Measurements from ENCODE around the gene SYNE1. TPM values are rescaled to one million over a fixed set of nuclear protein-coding genes. Genes with fewer than 3 reads are reported as not detected.

SYNE1 gene
- total and polyA plus RNA-seq, 8 donors, result 24.4 to 56.2 (median 49.2) TPM

DNA sequence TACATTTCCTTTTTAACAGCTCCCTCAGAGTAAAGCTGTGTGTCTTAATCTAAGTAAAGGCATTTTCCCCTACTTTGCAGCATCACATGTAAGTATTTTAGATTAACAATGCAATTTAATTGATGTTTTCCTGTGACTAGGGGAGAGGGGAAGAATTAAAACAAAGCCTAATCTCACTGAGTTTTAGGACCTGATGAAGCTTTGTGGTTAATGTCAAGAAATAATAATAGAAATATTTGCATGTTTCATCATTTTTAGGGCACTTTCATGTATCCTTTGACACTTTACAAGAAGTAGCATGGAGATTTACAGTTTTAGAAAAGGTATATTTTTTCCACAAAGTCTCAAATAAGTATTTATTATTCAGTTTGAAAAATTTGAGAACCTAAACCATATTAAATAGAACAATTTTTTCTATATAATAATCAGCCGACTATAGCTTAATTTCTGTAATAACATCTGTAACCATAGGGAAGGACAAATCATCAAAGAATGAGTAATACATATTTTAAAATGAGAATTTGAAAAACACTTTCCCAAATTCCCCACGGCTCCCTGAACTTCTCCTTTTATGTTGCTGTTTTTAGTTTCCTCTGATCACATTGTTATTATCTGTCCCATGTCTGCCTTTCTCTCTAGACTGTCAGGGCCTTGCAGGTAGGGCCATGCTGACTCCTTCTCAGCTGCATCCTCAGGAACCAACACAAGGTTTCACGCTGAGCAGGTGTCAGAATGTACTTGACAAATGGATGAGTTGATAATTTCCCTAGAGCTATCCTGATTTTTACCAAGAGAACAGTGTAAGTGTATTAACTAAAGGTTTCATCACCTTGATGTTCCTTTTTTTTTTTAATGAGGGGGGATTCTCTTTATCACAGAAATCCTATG lies 338.1 kb downstream of the SYNE1 start:
- FAIRE-seq (no peak), DNase-seq (no peak), ATAC-seq (no peak)
- Histone ChIP-seq H3K27ac (no peak overlapping the region), H3K4me1 (no peaks in the 10 kb centered on the region), H3K36me3 (peaks cover 0 to 7% (median 0%) of the 10 kb centered on the region in 3 donors), H3K4me3 (no peak overlapping the region), H3K9me3 (no peaks in the 10 kb centered on the region), H3K27me3 (no peaks in the 10 kb centered on the region)
- TF ChIP-seq, protein P1, sequence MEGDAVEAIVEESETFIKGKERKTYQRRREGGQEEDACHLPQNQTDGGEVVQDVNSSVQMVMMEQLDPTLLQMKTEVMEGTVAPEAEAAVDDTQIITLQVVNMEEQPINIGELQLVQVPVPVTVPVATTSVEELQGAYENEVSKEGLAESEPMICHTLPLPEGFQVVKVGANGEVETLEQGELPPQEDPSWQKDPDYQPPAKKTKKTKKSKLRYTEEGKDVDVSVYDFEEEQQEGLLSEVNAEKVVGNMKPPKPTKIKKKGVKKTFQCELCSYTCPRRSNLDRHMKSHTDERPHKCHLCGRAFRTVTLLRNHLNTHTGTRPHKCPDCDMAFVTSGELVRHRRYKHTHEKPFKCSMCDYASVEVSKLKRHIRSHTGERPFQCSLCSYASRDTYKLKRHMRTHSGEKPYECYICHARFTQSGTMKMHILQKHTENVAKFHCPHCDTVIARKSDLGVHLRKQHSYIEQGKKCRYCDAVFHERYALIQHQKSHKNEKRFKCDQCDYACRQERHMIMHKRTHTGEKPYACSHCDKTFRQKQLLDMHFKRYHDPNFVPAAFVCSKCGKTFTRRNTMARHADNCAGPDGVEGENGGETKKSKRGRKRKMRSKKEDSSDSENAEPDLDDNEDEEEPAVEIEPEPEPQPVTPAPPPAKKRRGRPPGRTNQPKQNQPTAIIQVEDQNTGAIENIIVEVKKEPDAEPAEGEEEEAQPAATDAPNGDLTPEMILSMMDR (IDR thresholded peaks at IDR 0.05), result no peak
- 80 to 85% methylated on average over 3 of the region's 3 CpGs for WGBS, 2 donors
- intact Hi-C loops (cut with DNase I), result no loop called here

DNA sequence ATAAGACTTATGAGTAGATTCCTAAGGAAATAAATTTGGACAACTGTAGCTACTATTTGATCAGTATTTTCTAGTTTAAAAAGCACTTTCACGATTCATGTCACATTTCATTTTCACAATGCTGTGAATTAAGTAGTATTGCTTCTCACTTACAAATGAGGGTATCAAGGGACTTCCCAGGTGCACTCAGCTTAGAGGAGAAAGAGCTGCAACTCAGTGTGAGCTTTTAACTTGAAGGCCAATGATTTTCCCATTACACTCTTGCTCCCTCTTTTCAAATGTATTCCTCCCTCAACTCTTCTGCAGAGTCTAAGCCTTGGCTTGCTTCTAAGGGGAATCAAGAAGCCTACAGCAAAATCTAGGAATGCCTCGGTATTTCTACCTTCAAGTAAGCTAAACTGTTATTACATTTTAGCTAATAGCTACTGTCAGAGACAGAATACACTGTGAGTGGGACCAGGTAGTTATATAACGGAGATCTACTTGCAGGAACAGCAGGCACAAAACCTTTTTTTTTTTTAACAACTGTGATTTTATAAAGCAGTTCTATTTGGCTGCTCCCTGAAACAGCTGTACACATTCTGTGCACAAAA lies 339.0 kb downstream of the SYNE1 start:
- intact Hi-C loops (cut with DNase I), result no loop called here
- no peak overlapping the region for H3K4me3 ChIP-seq
- no peaks in the 10 kb centered on the region for H3K4me1 ChIP-seq
- no peaks in the 10 kb centered on the region for H3K9me3 ChIP-seq
- H3K27me3 ChIP-seq, result no peaks in the 10 kb centered on the region
- ATAC-seq (no peak), DNase-seq (no peak), FAIRE-seq (no peak)
- H3K36me3 ChIP-seq, result peaks cover 0 to 14% (median 0%) of the 10 kb centered on the region in 3 donors
- 89 to 95% methylated on average over 3 of the region's 3 CpGs for WGBS, 2 donors
- TF ChIP-seq, protein P1 (IDR thresholded peaks at IDR 0.05), result no peak
- no peak overlapping the region for H3K27ac ChIP-seq

DNA sequence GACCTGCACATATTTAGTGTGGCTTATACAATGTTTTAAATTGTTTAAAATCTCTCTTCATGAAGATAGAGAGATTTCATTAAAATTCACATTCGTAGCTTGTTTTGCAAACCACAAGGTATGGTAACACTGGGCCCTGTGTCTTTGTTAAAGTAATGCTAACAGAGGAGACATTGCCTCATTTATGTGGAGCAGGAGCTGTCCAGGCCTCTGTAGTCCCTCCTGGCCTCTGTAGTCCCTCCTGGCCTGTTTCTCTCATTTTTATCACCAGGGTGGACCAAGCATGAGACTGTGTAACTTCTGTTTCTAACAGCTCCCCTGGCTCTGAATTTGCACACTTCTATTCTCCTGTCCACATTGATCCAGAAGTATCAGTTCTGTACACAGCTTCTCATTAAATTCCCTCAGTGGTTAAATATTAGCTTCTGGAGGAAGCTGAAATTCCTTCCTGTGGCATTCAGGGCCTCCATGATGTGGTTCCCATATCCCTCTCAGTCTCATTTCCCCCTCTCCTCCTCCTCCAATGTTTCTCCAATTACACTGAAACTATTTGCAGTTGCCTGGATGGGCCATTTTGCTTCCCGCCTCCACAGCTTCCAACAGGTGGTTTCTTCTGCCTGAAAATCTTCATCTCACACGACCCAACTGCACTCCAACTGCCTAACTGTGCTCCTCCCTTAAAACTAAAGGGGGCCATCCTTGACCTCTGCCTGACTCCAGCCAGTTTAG lies 340.4 kb downstream of the SYNE1 start:
- Histone ChIP-seq H3K9me3 (no peaks in the 10 kb centered on the region), H3K27ac (no peak overlapping the region), H3K4me3 (no peak overlapping the region), H3K4me1 (no peaks in the 10 kb centered on the region), H3K27me3 (no peaks in the 10 kb centered on the region), H3K36me3 (peaks cover 0 to 26% (median 0%) of the 10 kb centered on the region in 3 donors)
- no peak for FAIRE-seq
- WGBS, 2 donors, result 78 to 79% methylated on average over 3 of the region's 3 CpGs
- intact Hi-C loops (cut with DNase I), result no loop called here
- no peak for ATAC-seq
- DNase-seq, result no peak
- TF ChIP-seq, protein P1 (IDR thresholded peaks at IDR 0.05), result no peak

DNA sequence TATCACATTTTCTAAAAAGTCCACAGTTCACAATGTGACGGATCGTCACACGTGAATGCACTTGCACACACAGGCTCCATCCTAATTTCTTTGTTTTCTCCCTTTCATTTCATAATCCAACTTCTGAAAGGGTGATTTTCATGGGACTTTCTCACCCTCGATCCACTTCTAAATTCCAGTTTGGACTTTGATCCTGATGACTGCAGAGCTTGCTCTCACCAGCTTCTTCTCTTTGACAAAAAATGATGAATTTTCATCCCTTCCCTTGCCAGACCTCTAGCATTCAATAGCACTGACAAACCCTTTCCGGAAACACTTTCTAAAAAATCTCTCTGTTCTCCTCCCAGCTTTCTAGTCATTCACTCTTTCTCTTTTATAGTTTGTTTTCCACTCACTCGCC lies 341.2 kb downstream of the SYNE1 start:
- no peak for FAIRE-seq

More for the DNA sequence above, 341.2 kb downstream of the SYNE1 start:
- no peaks in the 10 kb centered on the region for H3K9me3 ChIP-seq
- ATAC-seq (no peak), DNase-seq (no peak)
- H3K4me1 ChIP-seq, result no peaks in the 10 kb centered on the region
- no peaks in the 10 kb centered on the region for H3K27me3 ChIP-seq
- whole genome bisulfite sequencing, 2 donors, result 79% methylated on average over 6 of the region's 6 CpGs
- TF ChIP-seq, protein P1 (IDR thresholded peaks at IDR 0.05), result no peak
- no peak overlapping the region for H3K4me3 ChIP-seq
- peaks cover 0 to 26% (median 0%) of the 10 kb centered on the region in 3 donors for H3K36me3 ChIP-seq
- intact Hi-C loops (cut with DNase I), result no loop called here
- no peak overlapping the region for H3K27ac ChIP-seq
